GM18517 (cell line): ENCODE results near the gene KCNQ4.

Experiments
- ATAC-seq: cut with Tn5 transposase; IDR thresholded peaks from one replicate; pipeline ENCODE4 v1.9.1; 2021; ENCODE audit warnings: mild to moderate bottlenecking, moderate library complexity; ENCODE audit not compliant: unreplicated experiment

The KCNQ4 gene

GRCh38 chr1:40818264-40818961, 34.8 kb downstream of the KCNQ4 start:
- peak; percentile 70 for ATAC-seq

GRCh38 chr1:40819101-40819500, 35.5 kb downstream of the KCNQ4 start:
- ATAC-seq, result no peak

- no peak for ATAC-seq
Observed at GRCh38 chr1:40820251-40820797, 36.7 kb downstream of the KCNQ4 start.

DNA sequence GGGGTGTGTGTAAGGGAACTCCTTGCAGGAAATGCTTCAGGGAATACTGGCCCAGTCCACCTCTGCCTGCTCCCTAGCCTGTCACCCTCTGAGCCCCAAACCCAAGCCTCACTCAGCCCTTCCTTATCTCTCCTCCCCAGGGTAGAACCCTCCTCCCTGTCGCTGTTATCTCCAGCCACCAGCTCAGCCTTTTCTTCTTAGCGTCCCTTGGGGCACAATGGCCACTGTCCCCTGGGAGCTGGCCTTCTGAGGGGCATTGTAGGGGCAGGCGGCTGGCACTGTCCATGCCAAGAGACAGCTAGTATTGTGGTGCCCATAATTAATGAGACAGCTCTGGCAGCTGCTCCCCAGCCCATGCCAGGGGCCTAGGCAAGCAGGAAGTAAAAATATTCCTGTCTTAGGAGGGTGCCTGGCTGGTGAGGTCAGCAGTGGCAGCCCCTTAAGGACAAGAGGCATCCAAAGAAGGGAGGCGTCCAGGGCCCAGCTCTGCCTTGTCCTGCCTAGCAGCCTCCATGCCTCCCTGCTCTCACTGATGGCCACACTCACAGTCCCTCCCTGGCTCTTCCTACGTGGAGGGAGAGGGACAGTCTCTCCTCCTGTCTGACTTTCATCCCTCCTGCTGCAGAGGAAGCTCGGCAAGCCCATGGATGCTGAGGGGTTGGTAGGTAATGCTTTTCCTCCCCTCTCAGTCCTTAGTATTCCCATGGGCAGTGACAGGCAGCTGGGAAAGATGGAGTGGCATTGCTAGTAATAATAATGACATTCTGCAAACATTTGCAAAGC, 37.5 kb downstream of the KCNQ4 start:
- no peak for ATAC-seq

DNA sequence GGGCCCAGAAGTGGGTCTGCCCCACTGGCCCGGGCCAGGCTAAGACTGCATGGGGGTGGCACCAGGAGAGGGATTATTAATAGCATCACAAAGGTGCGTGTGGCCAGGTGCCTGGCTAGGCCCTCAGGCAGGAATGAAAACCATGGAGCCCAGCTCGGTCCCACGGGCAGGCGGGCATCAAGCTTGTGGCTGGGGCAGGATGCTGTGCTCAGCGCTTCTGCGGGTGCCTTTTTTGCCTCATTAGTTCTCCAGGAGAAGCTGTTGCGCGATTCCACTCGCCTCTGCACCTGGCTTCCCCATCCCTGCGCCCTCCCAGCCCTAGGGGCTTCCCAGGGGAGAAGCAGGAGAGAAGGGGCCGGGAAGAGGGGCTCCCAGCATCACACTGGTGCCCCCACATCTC, 39.3 kb downstream of the KCNQ4 start:
- no peak for ATAC-seq

- ATAC-seq, result no peak
Observed at GRCh38 chr1:40823345-40823744, 39.8 kb downstream of the KCNQ4 start.

GRCh38 chr1:40823983-40824382, 40.4 kb downstream of the KCNQ4 start:
- ATAC-seq, result no peak

GRCh38 chr1:40824591-40825434, 41.2 kb downstream of the KCNQ4 start:
- ATAC-seq, result no peak

DNA sequence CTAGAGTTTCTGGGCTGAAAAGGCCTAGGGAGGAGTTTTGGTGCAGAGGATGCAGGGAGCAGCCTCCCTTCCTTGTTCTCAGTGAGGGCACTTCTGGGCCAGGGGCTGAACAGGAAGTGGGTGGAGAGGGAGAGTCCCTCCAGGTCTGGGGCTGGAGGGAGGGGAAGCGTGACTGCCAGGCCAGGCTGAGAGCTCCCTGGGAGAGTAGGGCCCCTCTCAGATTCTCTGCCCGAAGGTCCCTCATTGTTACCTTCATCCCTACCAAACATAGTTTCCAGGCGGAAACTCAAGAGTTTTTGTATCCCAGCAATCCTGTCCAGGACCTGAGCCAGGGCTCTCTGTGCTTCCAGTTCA, 41.8 kb downstream of the KCNQ4 start:
- no peak for ATAC-seq

DNA sequence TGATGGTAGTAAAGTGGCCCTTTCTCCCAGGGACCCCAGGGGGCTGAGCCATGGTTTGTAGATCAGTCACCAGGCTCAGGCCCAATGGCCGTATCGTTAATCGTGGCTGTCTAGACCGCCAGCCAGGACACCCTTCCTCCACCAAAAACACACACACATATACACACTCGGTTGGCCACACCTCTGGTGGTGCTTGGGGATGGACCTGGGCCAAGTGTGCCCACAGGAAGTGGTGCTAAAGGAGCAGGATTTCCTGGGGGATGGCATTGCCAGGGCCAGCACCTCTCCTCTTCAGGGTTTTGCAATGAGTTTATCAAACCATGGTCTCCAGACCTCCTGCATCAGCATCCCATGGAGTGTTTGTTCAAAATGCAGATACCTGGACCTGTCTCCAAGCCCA, 42.4 kb downstream of the KCNQ4 start:
- ATAC-seq, result no peak

GRCh38 chr1:40829631-40830245, 46.2 kb downstream of the KCNQ4 start:
- no peak for ATAC-seq

DNA sequence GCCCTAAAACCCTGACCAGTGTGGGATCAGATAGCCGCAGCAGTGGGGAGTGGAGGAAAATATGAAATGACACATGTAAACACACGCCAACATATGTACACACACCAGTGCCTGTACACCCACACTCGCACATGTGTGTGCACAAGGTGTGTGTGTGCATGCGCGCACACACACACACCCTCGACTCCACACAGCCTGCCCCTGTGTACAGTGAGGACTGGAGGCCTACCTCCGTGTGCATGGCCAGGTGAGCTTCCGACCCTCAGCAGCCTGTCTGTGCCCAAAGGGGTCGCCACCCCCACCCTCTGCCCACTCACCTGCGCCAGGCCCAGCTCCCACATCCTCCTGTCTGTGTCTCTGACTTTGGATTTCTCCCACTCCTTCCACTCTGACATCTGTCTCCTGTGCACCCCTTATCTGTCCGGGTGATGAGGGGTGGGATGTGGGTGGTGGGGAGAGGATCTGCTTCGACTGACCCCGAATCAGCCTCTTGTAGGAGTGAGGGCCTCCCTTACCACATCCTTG, 46.9 kb downstream of the KCNQ4 start:
- no peak for ATAC-seq

DNA sequence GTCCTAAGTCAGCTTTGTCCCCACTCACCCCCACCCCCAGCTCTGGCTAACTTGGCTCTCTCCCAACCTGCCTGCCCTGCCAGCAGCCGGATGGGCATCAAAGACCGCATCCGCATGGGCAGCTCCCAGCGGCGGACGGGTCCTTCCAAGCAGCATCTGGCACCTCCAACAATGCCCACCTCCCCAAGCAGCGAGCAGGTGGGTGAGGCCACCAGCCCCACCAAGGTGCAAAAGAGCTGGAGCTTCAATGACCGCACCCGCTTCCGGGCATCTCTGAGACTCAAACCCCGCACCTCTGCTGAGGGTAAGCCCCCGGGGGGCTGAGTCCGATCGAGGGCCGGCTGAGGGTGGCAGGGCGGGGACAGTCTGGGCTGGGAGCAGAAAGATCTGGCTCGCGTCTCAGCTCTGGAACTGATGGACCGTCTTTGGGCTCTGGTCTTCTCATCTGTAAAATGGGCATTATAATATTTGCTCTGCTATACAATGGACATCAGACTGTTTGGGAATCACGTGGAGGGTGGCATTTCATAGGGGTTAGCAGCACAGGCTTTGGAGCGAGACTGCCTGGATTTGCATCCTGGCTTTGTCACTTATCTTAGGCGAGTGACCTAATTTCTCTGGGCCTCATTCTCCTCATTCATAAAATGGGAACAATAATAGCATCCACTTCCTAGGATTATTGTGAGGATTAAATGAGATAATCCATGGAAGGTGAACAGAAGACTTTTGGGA, 47.6 kb downstream of the KCNQ4 start:
- no peak for ATAC-seq

GRCh38 chr1:40833979-40834378, 50.4 kb downstream of the KCNQ4 start:
- no peak for ATAC-seq

DNA sequence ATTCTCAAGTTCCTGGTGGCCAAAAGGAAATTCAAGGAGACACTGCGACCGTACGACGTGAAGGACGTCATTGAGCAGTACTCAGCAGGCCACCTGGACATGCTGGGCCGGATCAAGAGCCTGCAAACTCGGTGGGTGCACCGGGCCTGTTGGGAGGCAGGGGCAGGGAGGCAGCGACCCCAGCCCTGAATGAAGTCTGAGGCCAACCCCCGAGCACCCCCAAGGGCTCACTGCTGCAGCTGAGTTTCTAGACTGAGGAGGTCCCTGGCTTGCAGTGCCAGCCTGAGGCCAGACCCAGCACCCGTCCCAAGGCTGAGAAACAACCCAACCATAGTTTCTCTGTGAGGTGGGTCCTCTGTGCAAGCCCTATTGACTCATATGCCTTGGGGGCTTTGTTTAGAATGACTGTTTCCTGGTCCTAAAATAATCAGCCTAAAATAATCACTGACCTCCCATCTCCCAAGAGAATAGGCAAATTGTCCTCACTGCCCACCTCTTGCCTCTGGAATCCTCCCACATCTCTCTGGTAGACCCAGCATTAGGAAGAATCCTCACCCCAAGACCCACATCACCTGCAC, 51.5 kb downstream of the KCNQ4 start:
- ATAC-seq, result no peak

DNA sequence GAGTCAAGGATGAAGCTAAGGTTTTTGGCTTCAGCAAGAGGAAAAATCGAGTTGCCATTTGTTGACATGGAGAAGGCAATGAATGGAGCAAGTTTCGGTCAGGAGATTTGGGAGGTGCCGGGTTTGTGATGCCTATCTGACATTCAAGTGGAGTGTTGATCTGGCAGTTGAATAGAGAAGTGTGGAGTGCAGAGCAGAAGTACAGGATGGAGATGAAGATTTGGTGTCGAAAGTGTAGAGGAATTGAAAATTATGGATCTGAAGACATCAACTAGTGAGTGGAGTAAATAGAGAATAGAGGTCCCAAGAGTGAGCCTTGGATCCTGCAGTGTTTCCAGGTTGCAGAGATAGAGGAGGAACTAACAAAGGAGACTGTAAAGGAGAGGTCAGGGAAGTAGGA, 52.7 kb downstream of the KCNQ4 start:
- no peak for ATAC-seq

- ATAC-seq, result no peak
Observed at GRCh38 chr1:40837601-40838000, 54.0 kb downstream of the KCNQ4 start.

DNA sequence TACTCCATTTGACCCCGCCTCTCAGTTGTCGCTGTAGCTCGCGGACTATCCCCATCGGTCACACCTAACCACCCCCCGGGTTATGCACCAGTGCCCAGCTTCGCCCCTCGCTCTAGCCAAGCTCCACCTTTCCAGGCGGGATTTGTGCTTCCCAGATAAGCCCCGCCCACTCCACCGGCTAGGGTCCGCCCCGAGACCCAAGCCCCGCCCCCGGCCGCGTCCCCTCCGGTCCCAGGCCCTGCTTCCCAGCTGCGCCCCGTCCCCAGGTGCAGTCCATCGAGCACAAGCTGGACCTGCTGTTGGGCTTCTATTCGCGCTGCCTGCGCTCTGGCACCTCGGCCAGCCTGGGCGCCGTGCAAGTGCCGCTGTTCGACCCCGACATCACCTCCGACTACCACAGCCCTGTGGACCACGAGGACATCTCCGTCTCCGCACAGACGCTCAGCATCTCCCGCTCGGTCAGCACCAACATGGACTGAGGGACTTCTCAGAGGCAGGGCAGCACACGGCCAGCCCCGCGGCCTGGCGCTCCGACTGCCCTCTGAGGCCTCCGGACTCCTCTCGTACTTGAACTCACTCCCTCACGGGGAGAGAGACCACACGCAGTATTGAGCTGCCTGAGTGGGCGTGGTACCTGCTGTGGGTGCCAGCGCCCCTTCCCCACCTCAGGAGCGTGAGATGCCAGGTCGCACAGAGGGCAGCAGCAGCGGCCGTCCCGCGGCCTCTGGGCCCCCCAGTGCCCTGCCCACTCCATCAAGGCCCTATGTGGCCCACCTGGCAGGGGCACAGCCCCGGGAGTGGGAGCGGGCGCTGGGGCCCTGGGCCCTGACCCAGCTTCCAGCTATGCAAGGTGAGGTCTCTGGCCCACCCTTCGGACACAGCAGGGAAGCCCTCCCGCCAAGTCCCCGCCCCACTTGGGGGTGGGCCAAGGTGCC, 54.7 kb downstream of the KCNQ4 start:
- ATAC-seq, result no peak
